Fibroblast of skin of abdomen (primary cell): ENCODE data around the gene CXCR2.
"Not testable (repeated sequence)": the region's sequence is repeated elsewhere in the genome, so short reads cannot be mapped to it uniquely, and the experiment has no call there.

ENCODE experiments used
- DNase-seq: peaks from one replicate; pipeline ENCODE4 v3.0.0-alpha.2; 2013

CXCR2 gene

DNA sequence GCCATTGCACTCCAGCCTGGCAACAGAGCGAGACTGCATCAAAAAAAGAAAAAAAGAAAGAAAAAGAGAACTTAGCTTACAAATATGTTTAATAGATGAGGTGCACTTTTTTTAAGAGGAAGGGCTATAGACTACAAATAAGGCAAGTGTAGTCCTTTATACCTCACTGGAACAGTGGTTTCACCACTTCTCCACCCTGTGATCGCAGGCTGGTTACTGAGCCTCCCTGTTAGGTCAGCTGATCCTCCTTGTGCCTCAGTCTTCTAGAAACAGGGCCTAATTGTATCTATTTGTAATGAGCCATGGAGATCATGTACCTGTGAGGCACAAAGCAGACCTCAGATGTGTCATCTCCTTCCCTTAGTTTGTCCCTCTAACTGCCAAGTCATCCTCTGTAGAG is 4.5 kb downstream of the CXCR2 start:
- no peak for DNase-seq

DNA sequence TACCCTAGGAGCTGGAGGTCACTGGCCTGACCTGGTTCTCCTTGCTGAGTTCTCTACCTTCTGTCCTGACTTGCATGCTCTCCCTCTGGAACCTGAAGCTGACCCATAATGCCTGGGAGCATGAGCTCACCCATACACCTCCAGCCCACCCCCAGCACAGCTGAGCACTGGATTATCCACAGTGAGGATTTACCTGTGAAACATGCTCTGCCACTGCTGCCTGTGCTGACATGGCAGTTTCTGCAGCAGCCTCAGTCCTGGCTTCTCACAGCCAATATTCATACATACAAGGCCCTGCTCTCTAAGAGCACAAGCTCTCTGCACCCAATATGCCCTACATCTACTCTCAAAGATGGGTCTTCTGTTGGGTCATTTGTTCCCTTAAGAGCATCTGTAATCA is 5.0 kb downstream of the CXCR2 start:
- no peak for DNase-seq

- no peak for DNase-seq
Observed at GRCh38 chr2:218137514-218137913, 11.7 kb downstream of the CXCR2 start.

DNA sequence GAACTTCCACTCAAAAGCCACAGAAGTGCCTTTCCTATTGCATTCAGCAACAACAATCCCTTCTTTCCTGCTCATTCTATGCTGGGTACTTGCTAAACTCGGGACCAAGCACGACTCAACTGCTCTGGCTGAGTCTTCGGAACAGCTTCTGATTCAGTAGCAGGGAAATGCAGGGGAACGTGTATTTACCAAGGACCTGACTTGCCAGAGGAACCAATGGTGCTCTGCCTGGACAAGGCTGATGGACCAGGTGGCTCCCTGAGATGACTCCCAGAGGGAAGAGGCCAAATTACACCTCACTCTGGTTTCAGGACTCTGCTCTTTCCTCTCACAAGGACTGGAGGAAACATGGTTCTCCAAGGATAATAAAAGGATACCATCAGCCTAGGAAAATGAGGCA is 12.2 kb downstream of the CXCR2 start:
- no peak for DNase-seq

GRCh38 chr2:218145124-218145523 is 19.3 kb downstream of the CXCR2 start:
- no peak for DNase-seq

DNA sequence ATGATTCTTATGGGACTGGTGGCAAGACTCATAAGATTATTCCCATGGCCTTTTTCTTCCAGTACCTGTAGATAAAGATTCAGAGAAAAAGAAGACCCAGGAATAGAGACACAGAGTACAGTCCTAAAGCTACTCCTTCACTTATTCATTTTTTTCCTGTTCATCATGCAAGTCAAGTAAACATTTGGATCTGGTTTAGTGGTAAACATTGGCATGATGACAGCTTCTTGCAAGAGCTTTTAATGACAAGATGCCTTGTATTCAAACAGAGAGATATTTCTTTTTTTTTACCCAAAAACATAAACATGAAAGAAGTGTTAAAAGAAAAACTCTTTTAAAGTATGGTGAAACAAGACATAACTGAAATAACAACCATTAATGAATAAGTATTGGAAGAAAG is 20.2 kb downstream of the CXCR2 start:
- DNase-seq, result no peak

- DNase-seq, result no peak
Observed at GRCh38 chr2:218149098-218149497, 23.3 kb downstream of the CXCR2 start.

DNA sequence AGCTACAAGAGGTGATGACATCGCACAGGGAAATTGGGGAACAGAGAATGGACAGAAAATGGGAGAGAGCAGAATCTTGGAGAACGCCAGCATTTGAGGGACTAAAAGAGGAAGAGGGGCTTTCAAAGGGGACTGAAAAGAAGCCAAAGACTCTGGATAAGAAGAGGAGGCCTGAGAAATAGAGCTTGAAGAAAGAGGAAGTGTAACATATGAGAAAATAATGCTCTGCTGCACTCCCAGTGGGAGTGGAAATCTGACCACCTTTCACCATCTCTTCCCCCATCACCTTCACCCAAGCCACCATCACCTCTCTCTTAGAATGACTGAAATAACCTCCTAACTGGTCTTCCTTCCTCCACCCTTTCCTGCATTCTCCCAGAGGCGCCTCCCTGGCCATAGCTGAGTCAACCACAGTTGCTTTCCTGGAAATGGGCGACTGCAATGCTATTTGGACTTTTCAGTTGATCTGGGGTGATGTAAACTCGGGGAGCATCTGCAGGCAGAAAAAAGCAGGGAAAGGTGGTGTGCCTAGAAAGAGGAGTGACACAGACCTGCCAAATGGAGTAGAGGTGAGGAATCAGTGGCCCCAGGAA is 24.1 kb downstream of the CXCR2 start:
- no peak for DNase-seq

DNA sequence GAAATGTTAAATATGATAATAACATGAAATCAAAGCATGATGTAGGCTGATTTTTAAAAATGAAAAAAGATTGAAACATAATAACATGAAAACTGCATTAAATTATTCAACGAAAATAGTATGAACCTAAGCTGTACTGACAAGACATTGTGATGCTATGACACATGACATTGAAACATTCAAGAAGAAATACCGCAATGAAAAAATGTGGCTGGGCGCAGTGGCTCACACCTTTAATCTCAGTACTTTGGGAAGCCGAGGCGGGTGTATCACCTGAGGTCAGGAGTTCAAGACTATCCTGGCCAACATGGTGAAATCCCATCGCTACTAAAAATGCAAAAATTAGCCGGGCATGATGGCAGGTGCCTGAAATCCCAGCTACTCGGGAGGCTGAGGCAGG is 26.3 kb downstream of the CXCR2 start:
- DNase-seq, result no peak

GRCh38 chr2:218152777-218153176 is 26.9 kb downstream of the CXCR2 start:
- no peak for DNase-seq

GRCh38 chr2:218155953-218156479 is 30.2 kb downstream of the CXCR2 start:
- DNase-seq, result no peak

DNA sequence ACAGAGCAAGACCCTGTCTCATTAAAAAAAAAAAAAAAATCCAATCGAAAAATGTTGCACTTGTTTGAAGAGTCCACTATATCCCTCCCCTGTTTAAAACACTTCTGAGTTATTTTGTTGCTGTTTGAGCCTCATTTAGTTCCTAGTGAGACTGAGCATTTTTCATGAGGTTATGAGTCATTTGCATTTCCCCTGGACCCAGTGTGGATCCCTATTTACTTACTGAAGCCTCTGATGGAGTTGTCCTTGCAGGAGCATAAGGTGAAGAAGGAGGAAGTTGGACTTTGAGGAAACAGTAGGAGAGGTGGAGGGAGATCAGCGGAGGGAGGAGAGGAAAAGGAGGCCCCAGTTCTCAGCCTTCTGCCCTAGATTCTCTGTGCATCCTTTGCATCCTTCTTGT is 35.8 kb downstream of the CXCR2 start:
- no peak for DNase-seq

GRCh38 chr2:218162814-218163213 is 37.0 kb downstream of the CXCR2 start:
- DNase-seq, result no peak

- DNase-seq, result no peak
Observed at GRCh38 chr2:218166791-218167190, 41.0 kb downstream of the CXCR2 start, which contains the start of gene CXCR1. Gene CXCR1, minus strand, starts transcription at chr2:218166962. Its CDS starts 1,751 bp downstream, at chr2:218165211.

DNA sequence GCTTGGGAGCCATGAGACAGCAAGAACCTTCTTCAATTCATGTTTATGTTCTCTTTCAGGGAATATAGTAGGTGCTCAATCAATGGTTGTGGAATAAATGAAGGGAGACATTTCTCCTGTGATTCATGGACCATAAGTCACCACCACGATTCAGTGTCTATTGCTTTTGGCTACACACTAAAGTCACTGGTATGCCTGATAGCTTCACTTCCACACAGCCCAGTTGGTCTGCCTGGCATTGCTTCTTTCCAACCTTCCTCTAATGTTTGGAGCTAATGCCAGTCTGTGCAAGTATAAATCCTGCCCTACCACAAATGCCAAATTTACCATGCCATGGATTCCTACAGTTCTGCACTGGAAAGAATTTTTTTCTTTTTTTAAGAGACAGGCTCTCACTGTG is 42.2 kb downstream of the CXCR2 start:
- DNase-seq, result no peak

GRCh38 chr2:218168635-218169462 is 43.0 kb downstream of the CXCR2 start:
- peak; percentile 27 for DNase-seq

DNA sequence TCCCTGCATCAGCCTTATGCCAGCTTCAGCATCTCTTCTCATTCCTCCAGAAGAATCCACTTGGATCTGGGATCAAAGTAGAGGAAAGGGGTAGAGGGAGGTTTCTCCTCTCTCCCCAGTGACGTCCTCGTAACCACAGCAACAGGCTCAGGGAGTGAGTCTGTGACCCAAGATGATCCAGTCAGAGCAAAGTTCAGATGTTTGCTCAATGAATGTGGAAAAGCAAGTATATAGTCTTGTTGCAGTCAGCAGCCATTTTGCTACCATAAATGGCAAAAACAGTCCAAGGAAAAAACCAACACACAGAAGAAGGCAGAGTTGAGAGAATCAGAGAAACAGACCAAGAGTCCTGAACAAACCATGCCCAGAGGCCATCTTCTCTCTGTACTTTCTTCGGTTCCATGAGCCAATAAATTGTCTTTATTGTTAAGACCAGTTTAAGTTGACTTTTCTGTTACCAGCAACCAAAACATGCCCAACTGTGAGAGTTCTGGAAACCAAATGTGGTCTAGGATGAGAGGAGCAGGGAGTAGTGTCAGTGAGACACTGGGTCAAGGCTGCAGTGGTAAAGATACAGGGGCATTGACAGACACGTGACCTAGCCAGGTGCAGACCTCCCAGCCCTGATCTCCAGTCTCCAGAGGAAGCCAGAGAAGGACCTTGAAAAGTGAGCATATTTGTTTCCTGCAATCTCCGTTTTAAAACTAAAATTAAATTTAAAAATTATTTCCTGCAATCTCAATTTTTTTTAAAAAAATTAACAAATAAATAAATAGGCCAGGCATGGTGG is 44.1 kb downstream of the CXCR2 start:
- DNase-seq, result no peak

DNA sequence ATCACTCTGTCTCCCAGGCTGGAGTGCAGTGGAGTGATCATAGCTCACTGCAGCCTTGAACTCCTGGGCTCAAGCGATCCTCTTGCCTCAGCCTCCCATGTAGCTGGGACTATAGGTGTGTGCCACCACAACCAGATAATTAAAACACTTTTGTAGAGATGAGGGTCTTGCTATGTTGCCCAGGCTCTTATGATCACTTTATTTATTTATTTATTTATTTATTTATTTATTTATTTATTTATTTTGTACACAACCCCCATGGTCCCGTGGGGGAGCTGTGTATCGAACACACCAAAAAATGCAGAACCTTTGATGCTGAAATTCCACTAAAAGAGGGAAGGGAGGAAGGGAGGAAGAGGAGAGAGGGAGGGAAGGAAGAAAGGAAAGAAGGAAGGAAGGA is 45.9 kb downstream of the CXCR2 start:
- DNase-seq, result not testable (repeated sequence)

- no peak for DNase-seq
Observed at GRCh38 chr2:218172845-218173244, 47.0 kb downstream of the CXCR2 start.

DNA sequence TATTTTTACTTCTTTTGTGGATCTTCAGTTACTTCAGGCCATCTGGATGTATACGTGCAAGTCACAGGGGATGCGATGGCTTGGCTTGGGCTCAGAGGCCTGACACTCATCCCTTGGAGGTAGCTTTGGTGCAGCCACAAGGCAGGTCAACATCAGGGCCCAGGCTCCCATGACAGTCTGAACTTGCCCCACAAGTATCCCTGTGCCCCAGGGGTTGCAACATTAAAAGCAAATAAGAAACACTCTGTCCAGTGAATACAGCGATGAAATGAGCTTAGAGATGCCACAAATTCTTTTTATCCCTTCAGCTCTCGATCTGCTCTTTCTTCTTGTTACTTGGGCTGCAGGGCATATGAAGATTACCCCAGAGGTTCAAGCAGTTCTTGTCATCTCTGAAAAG is 54.0 kb downstream of the CXCR2 start:
- DNase-seq, result no peak

- no peak for DNase-seq
Observed at GRCh38 chr2:218180467-218181114, 54.8 kb downstream of the CXCR2 start.

- DNase-seq, result no peak
Observed at GRCh38 chr2:218184331-218184730, 58.5 kb downstream of the CXCR2 start.

- DNase-seq, result peak; percentile 57
Observed at GRCh38 chr2:218186355-218186766, 60.5 kb downstream of the CXCR2 start.
